ENCODE measurements around the gene TKFC. TPM values are rescaled to one million over a fixed set of nuclear protein-coding genes. Genes with fewer than 3 reads are reported as not detected.

TKFC gene
- total and polyA plus RNA-seq, 9 of the 15 experiments (the other 6 are each of a cell fraction or from before 2014, with no cell fraction given): 2.0 to 61.7 (median 28.5) TPM

DNA sequence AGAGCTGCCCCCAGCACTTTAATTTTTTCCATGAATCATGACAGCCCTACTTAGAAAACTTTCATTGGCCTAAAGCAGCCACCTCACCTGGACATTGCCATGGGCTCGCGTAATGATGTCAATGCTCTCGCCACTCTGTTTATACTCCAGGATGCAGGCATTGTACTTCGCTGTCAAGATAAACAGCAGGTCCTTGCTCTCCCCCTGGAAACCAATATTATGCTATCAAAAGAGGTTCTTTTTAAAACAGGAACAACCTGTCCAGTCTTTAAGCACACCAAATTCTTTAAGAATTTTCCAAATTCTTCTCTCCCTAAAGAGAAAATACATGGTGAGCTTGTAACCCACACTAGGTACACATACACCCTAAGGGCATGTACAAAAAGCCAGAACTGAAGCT lies 3.2 kb upstream of the TKFC start (continued):
- no peak for TF ChIP-seq ARID1B (IDR thresholded peaks at IDR 0.05)

DNA sequence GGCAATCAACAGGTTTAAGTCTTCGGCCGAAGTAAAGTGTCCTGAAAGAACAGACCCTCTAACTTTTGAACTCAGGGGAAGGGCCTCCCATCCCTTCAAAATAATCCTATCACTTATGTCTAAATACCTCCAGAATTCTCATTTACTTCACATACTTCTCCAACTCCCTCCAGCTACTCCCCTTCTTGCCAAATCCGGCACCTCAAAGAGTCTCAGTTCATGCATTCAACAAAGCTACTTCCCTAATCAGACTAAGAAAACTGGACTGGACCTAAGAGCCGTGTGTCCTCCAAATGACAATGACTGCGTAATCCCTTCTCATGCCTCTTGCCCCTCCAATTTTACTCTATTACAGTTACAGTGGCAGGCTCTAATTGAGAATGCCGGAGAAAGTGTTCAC lies 1.4 kb upstream of the TKFC start:
- H3K9me1 ChIP-seq (ENCODE audit: control insufficient read depth, insufficient read depth, low read length): no peaks in the 10 kb centered on the region
- peaks cover 46% of the 10 kb centered on the region for H3K36me3 ChIP-seq (ENCODE audit: control insufficient read depth, insufficient read depth, low read length)
- ChIA-PET CTCF (ENCODE audit: low intra/inter-chr PET ratio) (interaction anchor here (8.5 kb wide), 1 partner anchor 53 kb away, joined by 135 read pairs; no protein-coding TSS in a partner anchor), POLR2A (interaction anchor here (0.6 to 3.4 kb wide), 14 partner anchors 10 to 1121 kb away, joined by 3 to 23 read pairs (median 5); partner anchors contain the start of genes CPSF7, CYB561A3, SDHAF2 and TMEM138)
- 20% methylated on average over 5 of the region's 6 CpGs for WGBS (ENCODE audit: insufficient coverage, low coverage, missing lambda C conversion rate)
- DNase-seq (ENCODE audit: extremely low read depth in 1 of 4, low spot score in 3 of 4): no peak
- FAIRE-seq: no peak
- peak overlapping the region; percentile 88 for H3K4me3 ChIP-seq
- H2AFZ ChIP-seq (ENCODE audit: low read depth, low read length): no peak overlapping the region
- BruUV-seq (replicated peaks): no TSS peak
- no peaks in the 10 kb centered on the region for H3K9me3 ChIP-seq (replicated peaks; ENCODE audit: control insufficient read depth, insufficient read depth, low read depth, low read length)
- peak overlapping the region; percentile 100 for H3K4me2 ChIP-seq (ENCODE audit: insufficient read depth, low read length)
- peak overlapping the region; percentile 97; the same call in 2 of the 3 replicates for H3K27ac ChIP-seq (ENCODE audit: extremely low read depth, low read depth, low read length)
- intact Hi-C loops (cut with micrococcal nuclease) (loop anchor here (2.0 to 5.0 kb wide), 3 partner anchors 31 to 74 kb away; partner anchors contain the start of gene TMEM138), in situ Hi-C loops (cut with MboI) (no loop called here)
- H3K27me3 ChIP-seq (ENCODE audit: control insufficient read depth in 2 of 2, insufficient read depth in 2 of 2, low read length in 2 of 2): no peaks in the 10 kb centered on the region
- peak overlapping the region; percentile 99 for H3K9ac ChIP-seq (ENCODE audit: insufficient read depth in 1 of 2, low read depth in 2 of 2, low read length in 2 of 2)
- TF ChIP-seq CEBPB (tag; IDR thresholded peaks at IDR 0.05) (0 out of 2 replicates have a peak, but pooled peaks have one; percentile 9), ZNF444 (CRISPR knock-in tag; IDR thresholded peaks at IDR 0.05) (no peak)
- peaks cover 78% of the 10 kb centered on the region for H3K79me2 ChIP-seq (ENCODE audit: control insufficient read depth, insufficient read depth, low read length)
- ATAC-seq: no peak
- H3K4me1 ChIP-seq (replicated peaks in 1 of 2; ENCODE audit: control insufficient read depth in 2 of 2, insufficient read depth in 2 of 2, low read length in 2 of 2): peaks cover 37 to 46% of the 10 kb centered on the region in 2 experiments; a peak in 4 of 5 replicates
- peaks cover 7% of the 10 kb centered on the region for H4K20me1 ChIP-seq (replicated peaks; ENCODE audit: control insufficient read depth, insufficient read depth, low read length)

Measured in K562 (cell line).